HL-60/S4 (cell line): Measurements from ENCODE around the gene ARSA.
"Not testable (repeated sequence)": the region's sequence is repeated elsewhere in the genome, so short reads cannot be mapped to it uniquely, and the experiment has no call there.

Experiments used
- in situ Hi-C: fragments of 300-500 bp; cut with MboI; formaldehyde crosslinking; loops from 2 replicates; pipeline ENCODE4 v1.14.3; 2022; ENCODE audit warnings: low sequenced_read_pairs

ARSA gene

DNA sequence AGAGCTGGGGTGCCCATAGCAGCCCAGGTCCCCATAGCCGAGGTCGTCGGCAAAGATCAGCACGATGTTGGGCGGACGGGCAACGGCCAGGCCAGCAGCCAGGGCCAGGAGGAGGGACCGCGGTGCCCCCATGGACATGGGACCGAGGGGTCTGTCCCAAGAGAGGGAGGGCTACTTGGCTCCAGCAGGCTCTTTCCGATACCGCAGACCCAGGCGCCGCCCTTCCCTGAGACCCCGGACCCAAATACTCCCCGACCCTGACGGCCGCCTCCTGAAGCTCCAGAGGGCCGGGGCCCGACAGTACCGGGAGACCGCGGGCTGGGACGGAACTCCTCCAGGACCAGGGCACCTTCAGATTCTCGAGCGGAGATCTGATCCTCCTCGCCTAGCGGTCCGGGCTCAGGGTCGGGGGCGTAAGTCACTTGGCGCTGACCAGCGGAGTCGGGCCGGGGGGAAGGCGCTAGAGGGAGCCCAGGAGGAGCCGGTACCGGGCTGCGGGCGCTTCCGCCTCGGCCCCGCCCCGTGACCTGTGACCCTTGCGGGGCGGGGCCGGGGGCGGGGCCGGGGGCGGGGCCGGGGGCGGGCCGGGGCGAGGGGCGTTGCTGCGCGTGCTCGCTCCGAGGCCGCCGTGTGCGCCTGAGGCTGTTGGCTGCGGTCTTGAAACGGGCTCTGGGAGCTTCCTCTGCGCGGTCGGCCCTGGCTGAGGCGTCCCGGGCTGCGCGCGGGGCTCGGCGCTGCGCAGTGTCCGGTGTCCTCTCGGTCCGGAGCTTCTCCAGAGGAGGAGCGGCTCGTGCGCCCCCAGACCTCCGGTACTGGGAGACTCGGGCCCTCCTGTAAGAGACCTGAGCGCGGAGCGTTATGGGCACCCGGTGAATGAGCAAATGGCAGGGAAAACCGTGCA lies at the start of gene ARSA:
TSS of gene ARSA (minus strand) at position 511 of the 901 bp plus-strand sequence. CDS start at position 138, 373 bp downstream.
- in situ Hi-C loops, result no loop called here

DNA sequence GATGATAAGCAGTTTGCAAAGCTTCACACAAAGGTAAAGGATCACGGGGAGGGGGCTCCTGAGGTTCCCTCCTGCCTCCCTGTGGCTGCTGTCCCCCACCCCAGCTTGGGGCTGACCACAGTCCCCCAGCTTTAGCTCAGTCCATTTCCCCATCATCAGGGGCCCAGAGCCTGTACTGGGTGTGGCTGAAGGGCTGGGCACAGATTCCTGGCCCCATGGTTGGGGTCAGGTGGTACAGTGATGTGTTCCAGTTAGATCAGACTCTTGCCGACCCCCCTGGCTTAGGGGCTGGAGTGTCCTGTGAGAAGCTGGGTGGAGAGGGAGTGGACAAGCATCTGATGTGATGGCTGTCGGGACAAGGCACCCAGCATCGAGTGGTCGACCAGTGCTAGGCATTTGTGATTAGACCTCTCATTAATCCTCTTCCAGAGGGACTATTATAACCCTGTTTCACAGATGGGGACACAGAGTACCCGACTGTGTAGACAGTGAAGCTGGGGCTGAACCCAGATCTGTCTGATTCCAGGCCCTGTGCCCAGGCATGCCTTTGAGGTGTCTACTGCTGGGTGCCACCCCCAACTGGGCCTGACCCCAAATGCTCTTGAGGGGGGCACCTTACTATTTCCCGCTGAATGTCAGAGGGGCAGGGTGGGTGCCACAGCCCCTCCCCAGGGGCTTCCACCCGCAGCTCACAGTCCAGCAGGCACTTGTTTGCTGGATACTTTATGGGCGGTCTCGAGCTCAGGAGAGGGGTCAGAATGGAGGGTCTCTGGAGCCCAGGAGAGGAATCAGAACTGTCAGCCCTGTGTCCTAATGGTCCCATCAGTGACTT lies 48.9 kb upstream of the ARSA start:
- in situ Hi-C loops, result no loop called here

GRCh38 chr22:50676180-50676636 lies 48.3 kb upstream of the ARSA start:
- in situ Hi-C loops, result no loop called here

GRCh38 chr22:50675553-50676179 lies 47.7 kb upstream of the ARSA start:
- in situ Hi-C loops, result no loop called here

DNA sequence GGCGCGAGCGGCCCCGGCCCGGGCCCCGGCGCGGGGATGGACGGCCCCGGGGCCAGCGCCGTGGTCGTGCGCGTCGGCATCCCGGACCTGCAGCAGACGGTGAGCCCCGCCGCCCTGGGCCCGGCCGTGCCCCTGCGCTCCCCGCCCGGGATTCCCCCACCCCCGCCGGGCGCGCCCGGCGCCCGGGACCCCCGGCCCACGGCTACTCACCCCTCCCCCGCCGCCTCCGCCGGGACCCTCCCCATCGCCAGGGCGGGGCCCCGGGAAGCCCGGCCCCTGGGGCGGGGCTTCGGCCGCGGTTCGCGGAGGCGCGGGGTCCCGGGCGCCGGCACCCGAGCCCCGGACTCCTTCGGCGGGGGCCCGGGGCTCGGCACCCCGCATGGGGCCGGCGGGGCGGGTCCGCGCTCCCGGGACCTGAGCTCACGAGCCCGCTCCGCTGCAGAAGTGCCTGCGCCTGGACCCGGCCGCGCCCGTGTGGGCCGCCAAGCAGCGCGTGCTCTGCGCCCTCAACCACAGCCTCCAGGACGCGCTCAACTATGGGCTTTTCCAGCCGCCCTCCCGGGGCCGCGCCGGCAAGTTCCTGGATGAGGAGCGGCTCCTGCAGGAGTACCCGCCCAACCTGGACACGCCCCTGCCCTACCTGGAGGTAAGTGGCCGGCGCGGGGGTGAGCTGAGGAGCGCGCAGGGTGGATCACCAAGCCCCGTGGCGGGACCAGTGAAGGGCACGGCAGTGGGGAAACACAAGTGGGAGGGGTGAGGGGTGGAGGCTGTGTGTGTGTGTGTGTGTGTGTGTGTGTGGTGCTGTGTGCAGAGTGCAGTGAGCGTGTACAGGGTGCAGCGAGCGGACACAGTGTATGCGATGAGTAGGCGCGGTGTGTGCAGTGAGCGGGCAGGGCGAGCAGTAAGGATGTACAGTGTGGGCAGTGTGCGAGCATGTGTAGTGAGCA lies 46.9 kb upstream of the ARSA start:
- in situ Hi-C loops, result no loop called here

DNA sequence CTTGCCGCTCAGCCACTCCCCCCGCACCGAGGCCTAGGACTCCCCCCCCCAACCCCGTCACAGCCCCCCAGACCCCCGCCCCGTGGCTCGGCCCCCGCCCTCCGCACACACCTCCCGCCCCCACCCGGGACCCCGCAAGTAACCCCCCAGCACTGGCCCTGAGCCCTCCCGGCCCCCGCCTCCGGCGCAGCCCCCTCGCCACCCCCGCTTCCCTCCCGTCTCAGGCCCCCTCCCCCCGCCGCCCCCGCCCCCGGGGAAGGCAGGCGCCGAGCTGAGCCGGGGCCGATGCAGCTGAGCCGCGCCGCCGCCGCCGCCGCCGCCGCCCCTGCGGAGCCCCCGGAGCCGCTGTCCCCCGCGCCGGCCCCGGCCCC lies 46.2 kb upstream of the ARSA start:
- in situ Hi-C loops, result no loop called here

DNA sequence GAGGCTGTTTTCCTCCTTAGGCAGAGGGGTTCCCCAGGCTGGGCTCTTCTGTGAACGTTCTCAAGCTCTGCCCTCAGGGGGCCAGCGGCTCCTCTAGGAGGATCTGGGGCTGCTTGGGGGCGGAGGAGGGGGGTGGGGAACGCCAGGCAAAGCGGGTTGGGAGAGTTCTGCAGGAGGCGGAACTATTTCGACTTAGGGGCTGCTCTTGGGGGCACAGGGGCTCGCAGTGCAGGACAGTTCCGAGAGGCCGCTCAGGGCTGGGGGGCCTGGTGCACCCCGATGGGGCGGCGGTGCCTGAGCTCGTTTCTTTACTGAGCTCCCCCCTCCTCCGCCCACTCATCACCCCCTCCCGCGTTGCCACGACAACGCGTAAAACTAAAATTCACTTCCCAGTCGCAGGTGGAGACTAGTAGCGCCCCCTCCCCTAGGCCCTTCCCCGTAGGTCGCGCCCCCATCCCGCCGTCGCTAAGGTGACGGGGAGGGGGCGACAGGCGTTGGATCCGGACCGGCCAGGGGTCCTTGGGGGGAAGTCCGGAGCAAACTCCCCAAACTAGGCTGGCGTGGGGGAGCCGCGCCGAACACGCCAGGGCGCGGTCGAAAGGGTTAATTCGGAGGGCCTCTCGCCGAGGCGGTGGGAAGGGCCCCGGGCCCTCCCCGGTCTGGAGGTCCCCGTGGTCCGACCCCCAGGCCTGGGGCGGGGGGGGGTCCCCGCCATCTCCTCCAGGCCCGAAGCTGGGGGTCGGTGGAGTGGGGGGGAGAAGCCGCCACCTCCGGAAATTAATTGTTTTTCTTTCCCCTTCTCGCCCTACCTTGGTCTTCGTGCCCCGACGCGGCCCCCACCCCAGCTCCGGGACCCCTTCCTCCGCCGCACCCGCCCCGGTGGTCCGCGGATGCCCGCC lies 45.5 kb upstream of the ARSA start:
- in situ Hi-C loops, result no loop called here

DNA sequence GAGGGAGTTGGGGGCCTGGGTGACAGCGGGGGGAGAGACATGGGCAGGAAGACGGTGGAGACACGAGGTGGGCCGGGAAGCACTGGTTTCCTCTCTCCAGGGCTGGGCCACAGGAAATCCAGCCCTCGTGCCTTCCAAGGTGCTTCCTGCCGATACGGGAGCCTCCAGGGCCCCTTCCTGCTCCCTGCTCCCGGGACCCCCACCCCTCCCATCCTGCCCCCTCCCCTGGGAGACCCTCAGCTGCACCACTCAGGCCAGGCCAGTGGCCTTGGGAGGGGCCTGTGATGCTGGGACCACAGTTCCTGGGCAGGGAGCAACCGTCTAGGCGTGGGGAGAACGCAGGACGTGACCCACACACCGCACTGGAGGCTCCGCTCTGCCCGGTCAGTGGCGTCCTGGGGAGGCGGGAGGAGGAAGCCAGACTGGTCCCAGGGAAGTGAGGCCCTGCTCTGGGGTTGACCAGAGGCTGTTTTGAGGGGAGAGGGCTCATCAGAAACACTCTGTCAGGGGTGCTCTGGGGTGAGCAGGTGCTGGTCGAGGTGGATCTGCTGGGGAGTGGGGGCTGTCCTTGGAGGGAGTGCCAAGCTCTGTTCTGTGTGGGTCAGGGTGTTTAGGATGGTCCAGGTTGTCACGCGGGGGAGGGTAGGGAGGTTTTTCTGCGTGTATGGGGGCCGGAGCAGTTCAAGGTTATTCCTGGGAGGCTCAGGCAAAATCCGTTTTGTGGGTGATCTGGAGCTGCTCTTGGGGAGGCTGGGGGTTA lies 44.7 kb upstream of the ARSA start, which contains the start of gene SHANK3:
TSS of gene SHANK3 (plus strand) at position 353 of the 760 bp plus-strand sequence.
- in situ Hi-C loops, result no loop called here

- in situ Hi-C loops, result no loop called here
These were observed 44.1 kb upstream of the ARSA start for GRCh38 chr22:50672041-50672440.

DNA sequence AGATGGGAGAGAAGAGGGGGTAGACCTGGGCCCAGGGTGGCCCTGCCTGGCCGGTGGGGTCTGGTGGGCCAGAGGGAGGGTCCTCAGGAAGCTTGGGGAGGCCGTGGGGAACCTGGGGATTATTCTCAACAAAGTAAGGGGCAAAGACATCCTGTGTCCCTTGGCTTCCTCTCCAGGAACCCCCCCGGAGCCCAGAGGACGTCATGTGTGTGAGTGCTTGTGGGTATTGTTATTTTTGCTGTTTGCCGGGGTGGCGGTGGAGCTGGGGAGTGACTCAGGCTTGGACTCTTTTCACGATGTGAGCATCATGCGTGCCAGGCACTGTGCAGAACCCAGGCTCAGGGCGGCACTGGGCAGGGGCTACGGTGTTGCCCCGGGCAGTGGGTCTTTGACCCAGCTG lies 43.7 kb upstream of the ARSA start:
- in situ Hi-C loops, result no loop called here

DNA sequence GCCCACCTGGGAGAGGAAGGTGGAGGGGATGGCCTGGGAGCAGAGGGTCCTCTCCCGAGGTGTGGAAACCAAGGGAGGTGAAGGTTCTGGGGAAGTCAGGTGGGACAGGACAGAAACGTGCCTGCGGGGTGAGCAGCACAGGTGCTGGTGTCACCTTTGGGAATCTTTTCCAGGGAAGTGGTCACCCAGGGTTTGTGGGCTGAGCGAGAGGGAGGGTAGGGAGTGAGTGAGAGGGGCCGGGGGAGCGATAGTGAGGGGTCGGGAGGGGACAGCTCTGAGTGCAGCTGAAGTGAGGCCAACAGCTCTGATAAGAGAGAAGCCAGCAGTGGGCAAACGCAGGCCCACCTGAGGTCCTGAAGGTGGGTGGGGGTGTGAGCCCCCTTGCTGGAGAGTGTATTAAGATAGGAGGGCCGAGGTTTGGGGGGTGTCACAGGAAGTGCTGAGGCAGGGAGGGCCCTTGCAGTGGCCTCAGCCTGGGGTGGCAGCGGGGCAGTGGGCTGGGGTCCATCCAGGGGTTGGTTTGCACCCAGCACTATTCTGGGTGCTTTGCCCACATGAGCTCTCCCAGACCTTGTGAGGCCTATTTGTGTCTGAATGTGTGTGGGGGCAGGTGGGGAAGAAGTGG lies 43.1 kb upstream of the ARSA start:
- in situ Hi-C loops, result no loop called here

DNA sequence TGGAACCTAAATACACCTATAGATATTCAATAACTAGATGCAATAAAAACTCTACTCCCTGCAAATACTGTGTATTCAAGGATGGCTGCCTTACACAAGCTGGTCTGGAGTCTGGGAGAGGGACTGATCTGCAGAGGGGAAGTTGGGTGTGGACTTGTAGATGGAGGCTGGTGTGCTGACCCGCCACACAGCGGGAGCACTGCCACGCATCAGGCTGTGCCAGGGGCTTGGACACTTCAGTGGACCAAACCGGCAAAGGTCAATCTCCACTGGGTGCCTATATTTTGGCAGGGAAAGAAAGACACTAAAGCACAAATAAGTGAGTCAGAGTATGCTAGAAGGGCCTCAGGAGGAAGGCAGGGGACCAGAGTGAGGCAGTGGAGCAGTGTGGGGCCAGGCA lies 42.6 kb upstream of the ARSA start:
- in situ Hi-C loops, result no loop called here

DNA sequence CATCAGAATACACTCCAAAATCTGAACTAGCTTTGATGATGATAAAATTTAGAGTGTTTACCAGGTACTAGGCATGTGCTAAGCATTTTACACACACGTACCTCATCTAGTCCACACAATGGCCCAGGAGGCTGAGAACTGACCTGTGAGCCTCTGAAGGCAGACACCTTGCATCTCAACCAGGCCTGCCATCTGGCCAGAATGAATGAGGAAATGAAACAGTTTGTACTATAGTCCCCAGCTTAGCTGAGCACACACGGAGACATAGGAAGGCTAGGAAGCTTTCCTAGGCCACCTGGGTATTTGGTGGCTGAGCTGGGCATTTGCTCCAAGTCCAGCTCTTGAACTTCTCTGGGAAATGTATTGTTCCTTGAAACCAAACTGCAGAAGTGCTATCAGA lies 37.8 kb upstream of the ARSA start:
- in situ Hi-C loops, result no loop called here

GRCh38 chr22:50665212-50665611 lies 37.3 kb upstream of the ARSA start:
- in situ Hi-C loops, result no loop called here

DNA sequence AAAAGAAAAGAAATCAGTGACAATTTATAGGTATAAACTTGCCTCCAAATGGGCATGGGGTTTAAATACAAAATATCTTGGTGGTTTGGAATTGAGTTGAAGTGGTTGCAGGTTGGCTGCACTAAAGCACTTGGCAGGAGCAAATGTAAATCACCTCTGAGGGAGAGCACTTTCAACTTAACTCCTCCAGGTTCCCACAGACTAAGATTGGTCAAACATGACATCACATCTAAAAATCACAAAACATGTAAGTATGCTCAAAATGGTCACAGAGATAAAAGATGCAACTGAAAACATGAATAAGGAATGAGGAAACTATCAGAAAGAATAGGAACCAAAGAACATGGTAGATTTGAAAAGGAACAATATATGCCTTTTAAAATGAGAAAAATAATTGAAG lies 32.4 kb upstream of the ARSA start:
- in situ Hi-C loops, result no loop called here

- in situ Hi-C loops, result not testable (repeated sequence)
These were observed 31.8 kb upstream of the ARSA start for GRCh38 chr22:50659711-50660110.

DNA sequence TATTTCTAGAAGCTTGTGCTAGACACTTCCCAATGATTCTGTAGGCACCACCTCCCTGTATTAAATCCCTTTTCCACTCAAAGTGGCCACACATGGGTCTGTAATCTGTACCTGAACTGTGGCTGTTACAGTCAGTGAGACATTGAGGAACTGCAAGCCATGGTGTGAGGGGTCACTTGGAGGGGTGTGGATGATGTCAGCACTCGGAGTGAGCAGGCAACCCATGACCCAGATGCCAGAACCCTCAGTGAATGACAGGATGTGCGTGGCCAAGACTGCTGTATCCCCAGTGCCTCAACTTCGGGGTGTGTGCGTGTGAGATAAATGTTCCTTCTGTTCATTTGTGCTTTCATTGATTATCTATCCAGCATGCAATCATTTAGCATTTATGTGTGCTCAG lies 30.0 kb upstream of the ARSA start:
- in situ Hi-C loops, result no loop called here
